ENCODE measurements around the gene TRAPPC10.
"Not testable (repeated sequence)": the region's sequence is repeated elsewhere in the genome, so short reads cannot be mapped to it uniquely, and the experiment has no call there.

DNA sequence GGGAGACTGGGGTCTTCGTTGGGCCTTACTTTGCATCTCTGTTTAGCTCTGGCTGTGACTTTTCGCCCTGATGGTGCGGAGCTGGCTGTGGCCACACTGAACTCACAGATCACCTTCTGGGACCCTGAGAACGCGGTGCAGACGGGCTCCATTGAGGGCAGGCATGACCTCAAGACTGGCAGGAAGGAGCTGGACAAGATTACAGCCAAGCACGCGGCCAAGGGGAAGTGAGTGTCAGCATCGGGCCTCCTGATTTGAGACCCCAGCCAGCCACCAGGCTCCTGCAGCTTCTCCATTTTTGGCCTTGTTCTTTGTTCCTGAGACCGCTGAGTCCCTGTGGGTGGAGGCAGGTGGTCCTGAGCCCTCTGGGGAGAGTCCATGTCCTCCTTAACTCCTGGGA is 110.0 kb downstream of the TRAPPC10 start:
- TF ChIP-seq, protein P1, sequence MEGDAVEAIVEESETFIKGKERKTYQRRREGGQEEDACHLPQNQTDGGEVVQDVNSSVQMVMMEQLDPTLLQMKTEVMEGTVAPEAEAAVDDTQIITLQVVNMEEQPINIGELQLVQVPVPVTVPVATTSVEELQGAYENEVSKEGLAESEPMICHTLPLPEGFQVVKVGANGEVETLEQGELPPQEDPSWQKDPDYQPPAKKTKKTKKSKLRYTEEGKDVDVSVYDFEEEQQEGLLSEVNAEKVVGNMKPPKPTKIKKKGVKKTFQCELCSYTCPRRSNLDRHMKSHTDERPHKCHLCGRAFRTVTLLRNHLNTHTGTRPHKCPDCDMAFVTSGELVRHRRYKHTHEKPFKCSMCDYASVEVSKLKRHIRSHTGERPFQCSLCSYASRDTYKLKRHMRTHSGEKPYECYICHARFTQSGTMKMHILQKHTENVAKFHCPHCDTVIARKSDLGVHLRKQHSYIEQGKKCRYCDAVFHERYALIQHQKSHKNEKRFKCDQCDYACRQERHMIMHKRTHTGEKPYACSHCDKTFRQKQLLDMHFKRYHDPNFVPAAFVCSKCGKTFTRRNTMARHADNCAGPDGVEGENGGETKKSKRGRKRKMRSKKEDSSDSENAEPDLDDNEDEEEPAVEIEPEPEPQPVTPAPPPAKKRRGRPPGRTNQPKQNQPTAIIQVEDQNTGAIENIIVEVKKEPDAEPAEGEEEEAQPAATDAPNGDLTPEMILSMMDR (IDR thresholded peaks at IDR 0.05; ENCODE audit: insufficient read depth, low read length) = not testable (repeated sequence)
- not testable (repeated sequence) for TF ChIP-seq REST (IDR thresholded peaks at IDR 0.05; ENCODE audit: insufficient replicate concordance, low read depth); GABPA (IDR thresholded peaks at IDR 0.05; ENCODE audit: low read depth); POLR2AphosphoS5 (IDR thresholded peaks at IDR 0.05; ENCODE audit: low read depth); SPI1 (IDR thresholded peaks at IDR 0.05; ENCODE audit: borderline replicate concordance, low read depth)
